SKM-1 (cell line): ENCODE data around the gene RTL3.
"Not testable (repeated sequence)": the region's sequence is repeated elsewhere in the genome, so short reads cannot be mapped to it uniquely, and the experiment has no call there.

Experiments
- DNase-seq: peaks from one replicate; lab custom pipeline; 2025; ENCODE audit not compliant: unreplicated experiment; lab: John Stamatoyannopoulos, UW

RTL3 gene

DNA sequence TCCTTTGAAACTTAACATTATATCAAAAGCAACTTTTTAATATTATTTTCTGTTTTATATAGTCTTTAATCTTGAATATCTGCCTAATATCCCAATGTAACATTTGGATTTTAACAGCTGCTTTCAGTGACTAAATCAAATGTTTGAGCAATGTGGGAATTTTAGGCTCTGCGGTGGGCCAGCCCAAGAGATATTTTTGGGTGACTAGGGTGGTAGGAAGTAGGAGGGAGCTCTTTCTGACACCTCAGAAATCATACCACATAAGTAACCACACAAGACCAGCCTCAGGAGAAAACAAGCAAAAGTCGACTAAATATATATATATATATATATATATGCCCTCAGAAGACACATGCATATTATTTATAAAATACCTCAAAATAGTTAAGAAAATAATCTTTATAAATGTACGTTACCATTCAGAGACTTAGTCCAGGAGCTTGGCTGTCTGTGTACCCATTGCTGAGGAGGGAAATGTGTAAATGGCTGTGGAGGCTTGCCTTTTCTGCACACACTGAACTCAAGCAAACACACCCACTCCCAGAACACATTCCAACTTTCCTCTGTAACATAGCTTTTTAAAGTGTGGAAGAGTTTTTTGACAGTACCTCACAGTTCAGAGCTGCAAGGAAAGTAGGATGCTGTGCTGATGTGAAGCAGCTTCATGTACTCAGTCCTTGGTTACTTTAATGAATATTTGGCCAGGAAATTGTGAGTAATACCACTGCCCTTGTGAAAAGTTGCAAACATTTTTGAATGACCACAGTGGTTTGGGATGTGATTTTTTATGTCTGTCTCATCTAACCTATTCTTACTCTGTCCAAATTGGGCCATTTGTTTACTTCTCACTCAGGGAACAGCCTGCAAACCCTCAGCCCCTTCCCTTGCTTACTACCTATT is at the start of gene RTL3:
Gene RTL3, minus strand, starts transcription at position 484 of the 900 bp plus-strand sequence. CDS start 908 bp downstream, outside the sequence.
- DNase-seq, result no peak

DNA sequence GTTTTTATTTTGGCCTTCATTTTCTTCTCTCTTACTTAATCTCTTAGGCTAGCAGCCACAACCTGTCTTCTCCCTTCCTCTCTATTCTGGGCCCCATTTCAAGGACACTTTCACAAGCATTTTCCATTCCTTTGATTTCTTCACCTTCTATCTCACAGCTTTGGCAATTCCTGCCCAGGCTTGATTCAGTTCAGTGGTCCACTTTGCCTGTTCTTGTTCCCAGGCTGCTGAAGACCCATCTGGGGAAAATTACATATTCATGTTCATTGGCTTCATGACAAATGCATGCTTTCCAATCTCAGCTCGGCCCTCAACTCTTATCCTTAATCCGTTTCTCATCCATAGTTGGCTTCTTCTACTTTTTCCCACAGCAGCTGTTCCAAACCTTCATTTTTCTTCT is 49.7 kb upstream of the RTL3 start:
- DNase-seq, result no peak

GRCh38 chrX:78708262-78708661 is 49.1 kb upstream of the RTL3 start:
- peak; percentile 2 for DNase-seq

GRCh38 chrX:78706071-78706470 is 46.9 kb upstream of the RTL3 start:
- DNase-seq, result no peak

GRCh38 chrX:78693536-78693935 is 34.4 kb upstream of the RTL3 start:
- DNase-seq, result no peak

- DNase-seq, result no peak
These were observed 33.9 kb upstream of the RTL3 start for GRCh38 chrX:78693012-78693411.

DNA sequence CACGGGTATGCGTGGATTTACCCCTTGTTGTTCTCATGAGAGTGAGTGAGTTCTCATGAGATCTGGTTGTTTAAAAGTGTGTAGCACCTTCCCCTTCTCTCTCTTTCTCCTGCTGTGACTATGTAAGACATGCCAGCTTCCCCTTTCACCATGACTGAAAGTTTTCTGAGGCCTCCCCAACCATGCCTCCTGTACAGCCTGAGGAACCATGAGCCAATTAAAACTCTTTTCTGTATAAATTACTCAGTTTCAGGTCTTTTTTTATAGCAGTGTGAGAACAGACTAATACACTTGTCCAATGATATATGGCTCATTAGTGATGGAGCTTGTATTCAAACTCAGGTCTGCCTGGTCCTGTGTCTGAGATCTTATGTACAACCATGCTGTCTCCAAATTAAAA is 28.5 kb upstream of the RTL3 start:
- no peak for DNase-seq

DNA sequence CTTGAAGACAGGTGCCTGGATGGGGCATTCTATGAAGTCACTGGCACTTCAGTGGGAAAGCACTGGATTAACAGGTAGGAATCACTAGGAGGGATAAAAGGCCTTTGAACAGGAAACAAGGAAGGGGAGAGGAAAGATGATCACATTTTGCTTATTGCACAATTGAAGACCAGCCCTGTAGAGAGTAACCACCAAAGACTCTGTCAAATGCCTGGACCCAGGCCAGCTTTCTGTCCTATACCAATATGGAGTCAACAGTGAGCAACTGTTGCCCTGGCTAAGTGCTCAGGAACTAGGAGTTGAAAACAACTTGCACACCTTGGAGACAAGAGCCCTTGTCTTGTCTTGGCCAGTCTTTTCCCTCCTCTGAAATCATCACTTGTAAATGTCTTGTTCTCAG is 14.1 kb upstream of the RTL3 start:
- DNase-seq, result no peak

DNA sequence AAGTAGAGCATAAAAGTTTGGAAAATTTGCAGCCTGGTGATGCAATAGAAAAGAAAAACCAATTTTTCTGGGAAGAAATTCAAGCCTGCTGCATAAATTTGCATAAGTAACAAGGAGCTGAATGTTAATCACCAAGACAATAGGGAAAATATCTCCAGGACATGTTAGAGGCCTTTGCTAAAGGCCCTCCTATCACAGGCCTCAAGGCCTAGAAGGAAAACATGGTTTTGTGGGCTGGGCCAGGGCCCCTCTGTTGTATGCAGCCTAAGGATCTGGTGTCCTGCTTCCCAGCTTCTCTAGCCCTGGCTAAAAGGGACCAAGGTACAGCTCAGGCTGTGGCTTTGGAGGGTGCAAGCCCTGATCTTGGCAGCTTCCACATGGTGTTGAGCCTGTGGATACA is 6.2 kb upstream of the RTL3 start:
- no peak for DNase-seq

DNA sequence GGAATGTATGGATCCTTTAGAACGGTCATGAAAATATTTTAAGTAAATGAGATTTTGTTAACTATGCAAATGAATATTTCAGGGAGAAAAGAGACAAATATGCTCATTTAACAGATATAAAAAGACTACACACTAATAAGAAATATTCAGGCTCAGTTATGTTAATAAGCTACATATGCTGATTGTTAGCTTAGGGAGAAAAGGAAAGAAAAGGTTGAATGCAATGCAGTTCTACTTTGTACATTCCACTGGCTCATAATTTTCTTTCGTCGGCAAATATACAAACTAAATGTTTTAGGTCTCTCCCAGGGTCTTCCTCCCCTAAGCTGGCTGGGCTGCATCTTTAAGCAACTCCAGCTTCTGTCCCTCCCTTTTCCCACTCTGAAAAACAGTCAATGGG is 2.7 kb upstream of the RTL3 start:
- DNase-seq, result no peak

- DNase-seq, result no peak
These were observed 827 bp upstream of the RTL3 start for GRCh38 chrX:78659955-78660354.

DNA sequence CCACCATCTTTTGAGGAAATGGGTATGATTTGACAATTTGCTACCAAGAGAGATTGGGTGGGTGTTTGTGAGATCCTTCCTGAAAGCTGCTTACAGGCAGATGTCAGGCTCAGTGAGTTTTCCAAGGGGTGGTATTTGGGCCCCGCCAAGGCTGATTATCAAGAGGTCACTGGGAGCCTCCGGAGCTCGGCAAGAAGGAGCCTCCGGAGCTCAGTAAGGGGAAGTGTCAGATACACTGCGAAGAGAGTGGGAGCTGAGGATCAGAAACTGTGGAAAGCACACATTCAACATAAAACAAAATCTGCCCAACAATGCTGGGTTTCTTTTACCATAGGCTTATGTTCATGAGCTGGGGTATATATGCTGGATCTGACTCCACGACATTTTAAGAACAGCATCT is 714 bp downstream of the RTL3 start:
- no peak for DNase-seq

GRCh38 chrX:78655642-78656041 is 3.5 kb downstream of the RTL3 start:
- DNase-seq, result no peak

- DNase-seq, result peak; percentile 5
These were observed 5.9 kb downstream of the RTL3 start for GRCh38 chrX:78653118-78653822.

- peak; percentile 29 for DNase-seq
These were observed 8.2 kb downstream of the RTL3 start for GRCh38 chrX:78650906-78651437.

- DNase-seq, result no peak
These were observed 15.3 kb downstream of the RTL3 start for GRCh38 chrX:78643874-78644273.

- DNase-seq, result no peak
These were observed 16.0 kb downstream of the RTL3 start for GRCh38 chrX:78643096-78643495.

- DNase-seq, result not testable (repeated sequence)
These were observed 23.0 kb downstream of the RTL3 start for GRCh38 chrX:78636096-78636495.

GRCh38 chrX:78624962-78625909 is 33.9 kb downstream of the RTL3 start:
- DNase-seq, result no peak

DNA sequence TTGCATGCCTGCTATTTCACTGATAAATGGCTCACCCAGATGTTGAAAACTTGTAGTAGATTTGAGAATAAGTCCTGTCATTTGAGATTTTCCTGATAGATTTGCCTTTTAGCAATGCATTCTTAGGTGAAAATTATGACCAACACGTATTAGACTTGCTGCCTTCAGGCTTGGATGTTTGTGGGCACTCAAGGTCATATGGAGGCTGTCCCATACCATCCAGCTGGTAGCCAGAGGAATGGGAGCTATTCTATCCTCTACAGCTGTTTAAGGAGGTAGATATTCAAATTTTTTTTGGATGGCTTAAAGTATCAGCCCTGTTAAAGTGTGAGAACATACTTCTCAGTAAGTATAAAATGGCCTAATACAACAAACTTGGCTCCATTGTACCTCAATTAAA is 34.7 kb downstream of the RTL3 start:
- DNase-seq, result no peak

DNA sequence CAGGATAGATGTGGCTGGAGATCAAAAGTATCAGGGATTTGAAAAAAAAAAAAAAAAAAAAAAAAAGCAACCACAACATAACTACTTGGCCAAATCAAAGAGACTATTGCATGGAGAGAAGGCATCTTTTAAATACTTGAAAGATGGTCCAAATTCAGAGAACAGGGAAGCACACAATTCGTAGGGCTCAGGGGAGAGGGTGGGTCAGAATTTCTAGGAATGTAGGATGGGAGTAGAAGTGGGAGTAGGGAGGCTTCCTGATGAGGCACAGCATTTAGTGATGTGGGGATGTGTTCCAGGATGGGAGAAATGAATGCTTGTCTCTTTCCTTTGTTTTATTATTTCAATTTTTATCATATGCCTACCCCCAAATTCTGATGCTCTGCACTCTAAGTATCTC is 36.3 kb downstream of the RTL3 start:
- no peak for DNase-seq
